Body of pancreas (tissue), 4 donors: ENCODE results near the gene TENM3. TPM values are rescaled to one million over a fixed set of nuclear protein-coding genes. Genes with fewer than 3 reads are reported as not detected.

Experiments
- ATAC-seq: fragments of 150-250 bp; one replicate; pipeline ENCODE4 v1.9.1; 2016
- DNase-seq, 4 donors: peaks; one replicate each; pipeline ENCODE4 v3.0.0-alpha.2; 2019
- H3K27ac ChIP-seq, 4 donors: fragments of 200-600 bp; sonication (generic); 1 replicate in 3 of 4; 2 replicates in 1 of 4; pipeline versions ENCODE4 v1.5.1 to v1.6.1; 2016 to 2019; ENCODE audit warnings: mild to moderate bottlenecking in 1 of 4, mixed read lengths in 1 of 4, moderate library complexity in 1 of 4
- H3K27me3 ChIP-seq, 2 donors: fragments of 200-600 bp; sonication (generic); one replicate each; pipeline ENCODE4 v1.6.0; 2016; ENCODE audit warnings: mild to moderate bottlenecking in 1 of 2
- H3K36me3 ChIP-seq, 2 donors: fragments of 200-600 bp; sonication (generic); replicated peaks in 1 of 2; 2 replicates each; pipeline ENCODE4 v1.5.1; 2016; ENCODE audit warnings: low read depth in 2 of 2; ENCODE audit not compliant: insufficient read depth in 1 of 2
- H3K4me1 ChIP-seq: fragments of 200-600 bp; sonication (generic); one replicate; pipeline ENCODE4 v1.6.0; 2016
- H3K4me3 ChIP-seq, 2 donors: fragments of 200-600 bp; sonication (generic); 1 replicate in 1 of 2; 2 replicates in 1 of 2; pipeline ENCODE4 v1.5.1; 2016 to 2019
- H3K9me3 ChIP-seq, 3 donors: fragments of 200-600 bp; sonication (generic); 1 replicate in 2 of 3; 2 replicates in 1 of 3; pipeline ENCODE4 v1.5.1; 2016
- POLR2A ChIP-seq, 3 donors: fragments of 450-650 bp; IDR thresholded peaks; one replicate each; pipeline ENCODE4 v1.6.1; 2016; ENCODE audit warnings: antibody characterized with exemption in 3 of 3, mild to moderate bottlenecking in 2 of 3
- WGBS, 2 donors: methylation state at CpG; one replicate each; pipeline ENCODE4 v1.1.5; 2017; 5-methylcytosine and 5-hydroxymethylcytosine counted together
- intact Hi-C: fragments of 100-400 bp; cut with DNase I; formaldehyde crosslinking; loops from one replicate; pipeline ENCODE4 v1.15.1; 2023
- total RNA-seq, 2 donors: library from RNA; depleted of rRNA; stranded (reverse); fragments of >200 nt; gene quantifications; one replicate each; pipeline ENCODE4 v1.1.0, GENCODE V29; 2016
- TF ChIP-seq, protein P1 (sequence below), 7 experiments: fragments of 450-650 bp in 4 of 7; fragments of 200-600 bp in 3 of 7; sonication (generic) in 3 of 7; IDR thresholded peaks; one replicate each; pipeline ENCODE4 v1.5.1; 2016 to 2019; ENCODE audit warnings: antibody characterized with exemption in 7 of 7

Gene TENM3
- total RNA-seq, 2 donors from 2014 or later = 2.3 to 9.6 TPM

DNA sequence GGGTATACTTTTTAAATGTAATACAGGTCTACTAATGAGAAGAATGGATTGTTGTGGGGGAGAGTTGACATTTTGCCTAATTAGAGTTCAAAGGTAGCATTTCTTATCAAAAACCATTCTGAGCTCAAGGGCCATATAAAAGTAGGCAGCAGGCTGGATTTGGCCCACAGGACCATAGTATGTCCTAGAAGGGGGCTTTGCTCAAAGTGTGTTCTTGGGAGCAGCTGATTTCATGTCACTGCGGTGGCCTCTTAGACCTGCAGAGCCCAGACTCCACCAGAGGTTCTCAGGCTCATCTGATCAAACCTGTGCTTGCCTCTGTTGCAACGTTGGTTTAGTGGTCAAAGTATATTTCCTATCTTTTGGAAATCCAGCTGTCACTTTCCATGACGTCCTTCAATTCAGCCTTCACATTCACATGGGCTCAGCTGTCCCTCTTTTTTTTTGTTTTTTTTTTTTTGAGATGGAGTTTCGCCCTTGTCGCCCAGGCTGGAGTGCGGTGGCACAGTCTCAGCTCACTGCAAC is 34.6 kb upstream of the TENM3 start:
- ATAC-seq = no peak
- DNase-seq = no peak
- no peak overlapping the region for H3K4me3 ChIP-seq
- H3K36me3 ChIP-seq = no peaks in the 10 kb centered on the region
- H3K27me3 ChIP-seq = no peaks in the 10 kb centered on the region
- WGBS, 2 donors = 75 to 83% methylated on average over 6 of the region's 6 CpGs
- H3K4me1 ChIP-seq = no peaks in the 10 kb centered on the region
- H3K27ac ChIP-seq = no peak overlapping the region
- intact Hi-C loops = no loop called here
- TF ChIP-seq, protein P1, sequence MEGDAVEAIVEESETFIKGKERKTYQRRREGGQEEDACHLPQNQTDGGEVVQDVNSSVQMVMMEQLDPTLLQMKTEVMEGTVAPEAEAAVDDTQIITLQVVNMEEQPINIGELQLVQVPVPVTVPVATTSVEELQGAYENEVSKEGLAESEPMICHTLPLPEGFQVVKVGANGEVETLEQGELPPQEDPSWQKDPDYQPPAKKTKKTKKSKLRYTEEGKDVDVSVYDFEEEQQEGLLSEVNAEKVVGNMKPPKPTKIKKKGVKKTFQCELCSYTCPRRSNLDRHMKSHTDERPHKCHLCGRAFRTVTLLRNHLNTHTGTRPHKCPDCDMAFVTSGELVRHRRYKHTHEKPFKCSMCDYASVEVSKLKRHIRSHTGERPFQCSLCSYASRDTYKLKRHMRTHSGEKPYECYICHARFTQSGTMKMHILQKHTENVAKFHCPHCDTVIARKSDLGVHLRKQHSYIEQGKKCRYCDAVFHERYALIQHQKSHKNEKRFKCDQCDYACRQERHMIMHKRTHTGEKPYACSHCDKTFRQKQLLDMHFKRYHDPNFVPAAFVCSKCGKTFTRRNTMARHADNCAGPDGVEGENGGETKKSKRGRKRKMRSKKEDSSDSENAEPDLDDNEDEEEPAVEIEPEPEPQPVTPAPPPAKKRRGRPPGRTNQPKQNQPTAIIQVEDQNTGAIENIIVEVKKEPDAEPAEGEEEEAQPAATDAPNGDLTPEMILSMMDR (IDR thresholded peaks at IDR 0.05) = no peak
- TF ChIP-seq POLR2A (IDR thresholded peaks at IDR 0.05) = no peak
- no peaks in the 10 kb centered on the region for H3K9me3 ChIP-seq

DNA sequence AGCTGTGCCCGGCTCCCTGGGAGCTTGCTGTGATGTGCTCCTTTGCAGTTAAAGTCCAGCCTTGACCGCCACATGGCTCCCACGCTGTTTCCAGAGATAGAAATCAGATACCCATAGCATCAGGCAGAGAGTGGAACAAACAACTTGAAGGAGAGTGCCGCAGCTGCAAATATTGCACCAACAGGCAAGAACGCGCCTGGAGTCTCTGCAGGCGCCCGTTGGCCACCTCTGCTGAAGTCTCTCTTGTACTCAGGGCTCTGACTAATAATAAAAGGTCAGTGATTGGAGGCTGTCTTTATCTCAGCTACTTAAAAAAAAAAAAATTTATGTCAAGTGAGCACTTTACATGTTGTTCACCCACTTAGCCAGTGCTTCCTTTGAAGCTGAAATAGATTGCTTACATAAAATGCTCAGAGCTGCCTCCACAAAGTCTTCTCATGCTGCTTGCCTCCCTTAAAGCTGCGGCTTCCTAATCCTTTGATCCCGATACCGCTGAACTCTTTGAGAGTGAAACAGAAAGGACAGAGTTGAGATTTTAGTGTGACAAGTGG is 30.9 kb upstream of the TENM3 start:
- no peaks in the 10 kb centered on the region for H3K4me1 ChIP-seq
- no peak for TF ChIP-seq POLR2A (IDR thresholded peaks at IDR 0.05)
- TF ChIP-seq, protein P1 (IDR thresholded peaks at IDR 0.05) = no peak
- no peak overlapping the region for H3K27ac ChIP-seq
- no peaks in the 10 kb centered on the region for H3K36me3 ChIP-seq
- no peaks in the 10 kb centered on the region for H3K9me3 ChIP-seq
- H3K4me3 ChIP-seq = no peak overlapping the region
- no peak for DNase-seq
- intact Hi-C loops = no loop called here
- 74 to 78% methylated on average over 8 to 11 of the region's 11 CpGs for WGBS, 2 donors
- no peak for ATAC-seq
- H3K27me3 ChIP-seq = no peaks in the 10 kb centered on the region

DNA sequence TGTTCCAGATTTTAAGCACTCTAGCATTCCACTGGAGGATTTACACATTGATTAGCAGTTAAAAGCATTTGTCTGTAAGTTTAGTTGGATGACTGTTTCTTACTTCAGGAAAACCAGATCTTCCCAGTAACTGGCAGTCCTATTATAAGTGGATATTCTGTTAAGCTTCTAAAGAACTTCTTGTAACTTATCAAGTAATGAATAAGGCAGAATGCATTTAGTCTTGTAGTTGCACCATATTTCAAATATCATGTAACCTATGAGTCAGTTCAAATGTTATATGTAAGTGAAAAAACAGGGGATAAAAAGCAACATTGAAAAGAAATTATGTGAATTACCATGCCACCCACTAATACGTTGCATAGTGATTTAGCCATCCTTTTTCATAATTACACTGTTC is 30.2 kb upstream of the TENM3 start:
- no peak for DNase-seq
- TF ChIP-seq, protein P1 (IDR thresholded peaks at IDR 0.05) = no peak
- TF ChIP-seq POLR2A (IDR thresholded peaks at IDR 0.05) = no peak
- Histone ChIP-seq H3K27me3 (no peaks in the 10 kb centered on the region), H3K4me3 (no peak overlapping the region), H3K27ac (no peak overlapping the region), H3K4me1 (no peaks in the 10 kb centered on the region), H3K36me3 (no peaks in the 10 kb centered on the region), H3K9me3 (no peaks in the 10 kb centered on the region)
- 69 to 79% methylated on average over 1 of the region's 1 CpG for WGBS, 2 donors
- intact Hi-C loops = no loop called here
- ATAC-seq = no peak

DNA sequence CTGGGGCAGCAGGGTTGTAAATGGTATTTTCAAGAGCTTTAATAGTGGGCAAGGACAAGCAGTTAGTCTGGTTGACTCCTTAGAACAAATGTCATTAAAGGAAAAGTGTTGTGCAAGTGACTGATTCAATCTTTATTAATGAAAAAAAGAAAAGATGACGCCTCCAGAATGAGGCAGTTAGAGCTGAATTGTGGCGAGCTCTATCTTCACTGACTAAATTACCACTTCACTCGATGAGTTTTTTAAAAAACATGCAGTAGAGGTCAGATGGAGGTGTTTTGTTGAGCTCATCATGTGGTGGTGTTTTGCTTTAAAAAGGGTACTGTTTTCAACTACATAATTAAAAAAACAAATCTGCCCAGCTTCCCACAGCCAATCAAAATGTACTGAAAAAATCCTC is 28.1 kb upstream of the TENM3 start:
- no peak overlapping the region for H3K27ac ChIP-seq
- DNase-seq (no peak), ATAC-seq (no peak)
- H3K4me1 ChIP-seq = no peaks in the 10 kb centered on the region
- H3K27me3 ChIP-seq = no peaks in the 10 kb centered on the region
- no peak for TF ChIP-seq POLR2A (IDR thresholded peaks at IDR 0.05)
- TF ChIP-seq, protein P1 (IDR thresholded peaks at IDR 0.05) = no peak
- intact Hi-C loops = no loop called here
- 56 to 71% methylated on average over 3 of the region's 3 CpGs for WGBS, 2 donors
- H3K4me3 ChIP-seq = no peak overlapping the region
- no peaks in the 10 kb centered on the region for H3K9me3 ChIP-seq
- H3K36me3 ChIP-seq = no peaks in the 10 kb centered on the region

DNA sequence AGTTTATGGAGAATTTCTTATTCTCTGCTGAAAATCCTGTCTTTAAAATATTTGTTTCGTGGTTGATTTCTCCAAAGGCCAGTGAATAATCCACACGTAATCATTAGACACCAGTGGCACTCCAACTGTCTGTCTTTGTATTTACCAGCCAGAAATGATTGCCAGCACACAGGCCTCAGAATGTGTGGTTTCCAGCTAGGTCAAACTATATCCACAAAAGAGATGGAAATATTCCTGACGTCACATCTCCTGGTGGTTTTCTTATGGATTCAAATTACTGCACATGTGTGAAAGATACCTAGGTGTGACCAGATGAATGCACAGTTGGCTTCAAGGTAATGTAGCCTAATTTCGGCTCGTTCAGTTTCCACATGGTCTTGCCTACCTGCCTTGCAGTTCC is 27.2 kb upstream of the TENM3 start:
- Histone ChIP-seq H3K27me3 (no peaks in the 10 kb centered on the region), H3K27ac (no peak overlapping the region), H3K4me1 (no peaks in the 10 kb centered on the region), H3K36me3 (no peaks in the 10 kb centered on the region), H3K9me3 (no peaks in the 10 kb centered on the region), H3K4me3 (no peak overlapping the region)
- no peak for TF ChIP-seq POLR2A (IDR thresholded peaks at IDR 0.05)
- TF ChIP-seq, protein P1 (IDR thresholded peaks at IDR 0.05) = no peak
- DNase-seq (no peak), ATAC-seq (no peak)
- intact Hi-C loops = no loop called here
- 65 to 71% methylated on average over 5 of the region's 5 CpGs for whole genome bisulfite sequencing, 2 donors
